ENCODE results near the gene STRIT1. TPM values are rescaled to one million over a fixed set of nuclear protein-coding genes. Genes with fewer than 3 reads are reported as not detected.

STRIT1 gene
- total and polyA plus RNA-seq, 4 donors, result 0.59 to 1.0 (median 0.59) TPM; not detected in 1

DNA sequence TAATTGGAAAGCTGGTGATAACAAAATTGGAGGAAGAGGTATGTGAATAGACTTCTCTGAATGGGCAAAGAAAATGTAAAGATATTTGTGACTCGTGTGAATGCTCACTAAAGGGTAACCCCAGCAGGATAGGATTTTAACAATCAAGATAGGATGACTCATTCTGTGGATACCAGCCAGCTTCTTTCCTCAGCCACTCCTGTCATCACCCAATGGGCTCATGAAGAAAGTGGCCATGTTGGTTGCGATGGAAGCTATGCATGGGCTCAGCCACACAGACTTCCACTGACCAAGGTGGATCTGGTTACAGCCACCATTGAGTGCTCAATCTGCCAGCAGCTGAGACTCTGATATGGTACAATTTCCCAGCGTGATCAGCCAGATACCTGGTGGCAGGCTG, 40.9 kb downstream of the STRIT1 start:
- no peak for DNase-seq (ENCODE audit: low read depth in 4 of 6, low spot score in 6 of 6)
- Histone ChIP-seq H3K9me3 (ENCODE audit: control insufficient read depth, insufficient read depth, low read length) (no peaks in the 10 kb centered on the region), H3K4me1 (ENCODE audit: control insufficient read depth, insufficient read depth, low read length) (no peaks in the 10 kb centered on the region), H3K27ac (ENCODE audit: low read depth, low read length) (no peak overlapping the region), H3K27me3 (ENCODE audit: control insufficient read depth, insufficient read depth, low read length) (no peaks in the 10 kb centered on the region), H3K4me3 (ENCODE audit: low read depth, low read length) (no peak overlapping the region), H3K36me3 (ENCODE audit: control insufficient read depth, insufficient read depth, low read length) (no peaks in the 10 kb centered on the region)
- 88% methylated on average over 2 of the region's 3 CpGs for WGBS (ENCODE audit: insufficient coverage)

DNA sequence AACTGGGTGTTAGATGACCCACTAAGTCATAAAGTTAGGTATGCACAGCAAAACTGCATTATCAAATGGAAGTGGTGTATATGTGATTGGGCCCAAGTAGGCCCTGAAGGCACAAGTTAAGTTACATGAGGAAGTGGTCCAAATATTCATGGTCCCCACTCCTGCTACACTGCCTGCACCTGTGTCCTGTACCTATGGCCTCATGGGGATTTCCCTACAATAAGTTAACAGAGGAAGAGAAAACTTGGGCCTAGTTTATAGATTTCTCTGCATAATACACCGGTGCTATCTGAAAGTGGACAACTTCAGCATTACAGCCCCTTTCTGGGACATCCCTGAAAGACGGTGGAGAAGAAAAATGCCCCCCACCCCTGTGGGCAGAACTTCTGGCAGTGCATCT, 41.5 kb downstream of the STRIT1 start:
- Histone ChIP-seq H3K9me3 (ENCODE audit: control insufficient read depth, insufficient read depth, low read length) (no peaks in the 10 kb centered on the region), H3K36me3 (ENCODE audit: control insufficient read depth, insufficient read depth, low read length) (no peaks in the 10 kb centered on the region), H3K27me3 (ENCODE audit: control insufficient read depth, insufficient read depth, low read length) (no peaks in the 10 kb centered on the region), H3K4me1 (ENCODE audit: control insufficient read depth, insufficient read depth, low read length) (no peaks in the 10 kb centered on the region), H3K4me3 (ENCODE audit: low read depth, low read length) (no peak overlapping the region), H3K27ac (ENCODE audit: low read depth, low read length) (no peak overlapping the region)
- no peak for DNase-seq (ENCODE audit: low read depth in 4 of 6, low spot score in 6 of 6)
- WGBS (ENCODE audit: insufficient coverage), result no CpG with 5 or more reads among the region's 2 CpGs

DNA sequence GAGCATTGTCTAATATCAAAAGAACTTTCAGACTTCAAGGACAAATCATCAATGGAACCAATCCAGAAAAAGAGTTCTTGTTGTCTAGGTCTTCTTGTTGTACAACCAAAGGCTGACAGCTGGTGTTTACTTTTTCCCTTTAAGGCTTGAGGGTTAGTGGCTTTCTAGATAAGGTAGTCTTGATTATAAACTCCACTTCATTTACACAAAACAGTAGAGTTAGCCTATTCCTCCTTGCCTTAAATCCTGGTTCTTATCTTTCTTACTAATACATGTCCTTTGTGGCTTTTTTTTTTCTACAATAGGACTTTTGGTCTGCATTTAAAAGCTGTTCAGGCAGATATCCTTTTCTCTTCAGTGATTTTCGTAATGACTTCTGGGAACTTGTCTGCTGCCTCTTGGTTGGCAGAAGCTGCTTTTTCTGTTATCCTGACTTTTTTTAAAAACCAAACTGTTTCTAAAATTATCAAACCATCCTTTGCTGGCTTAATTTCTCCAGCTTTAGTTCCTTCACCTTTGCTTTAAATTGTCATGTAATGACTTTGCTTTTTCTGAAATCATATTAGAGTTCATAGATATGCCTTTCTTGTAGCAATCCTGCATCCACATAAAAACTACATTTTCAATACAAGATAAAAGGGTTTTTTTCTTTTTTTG, 44.8 kb downstream of the STRIT1 start:
- Histone ChIP-seq H3K36me3 (ENCODE audit: control insufficient read depth, insufficient read depth, low read length) (no peaks in the 10 kb centered on the region), H3K27ac (ENCODE audit: low read depth, low read length) (no peak overlapping the region), H3K4me1 (ENCODE audit: control insufficient read depth, insufficient read depth, low read length) (no peaks in the 10 kb centered on the region), H3K9me3 (ENCODE audit: control insufficient read depth, insufficient read depth, low read length) (no peaks in the 10 kb centered on the region), H3K27me3 (ENCODE audit: control insufficient read depth, insufficient read depth, low read length) (no peaks in the 10 kb centered on the region), H3K4me3 (ENCODE audit: low read depth, low read length) (no peak overlapping the region)
- WGBS (ENCODE audit: insufficient coverage), result no CpG with 5 or more reads among the region's 1 CpG
- DNase-seq (ENCODE audit: low read depth in 4 of 6, low spot score in 6 of 6), result no peak

GRCh38 chr3:155244699-155245098, 48.8 kb downstream of the STRIT1 start:
- H3K27ac ChIP-seq (ENCODE audit: low read depth, low read length), result no peak overlapping the region
- no peaks in the 10 kb centered on the region for H3K36me3 ChIP-seq (ENCODE audit: control insufficient read depth, insufficient read depth, low read length)
- WGBS (ENCODE audit: insufficient coverage), result 100% methylated on average over 2 of the region's 3 CpGs
- H3K9me3 ChIP-seq (ENCODE audit: control insufficient read depth, insufficient read depth, low read length), result no peaks in the 10 kb centered on the region
- H3K4me3 ChIP-seq (ENCODE audit: low read depth, low read length), result no peak overlapping the region
- H3K27me3 ChIP-seq (ENCODE audit: control insufficient read depth, insufficient read depth, low read length), result no peaks in the 10 kb centered on the region
- peak in 1 of 6 donors; percentile 35 for DNase-seq (ENCODE audit: low read depth in 4 of 6, low spot score in 6 of 6)
- H3K4me1 ChIP-seq (ENCODE audit: control insufficient read depth, insufficient read depth, low read length), result no peaks in the 10 kb centered on the region

- Histone ChIP-seq H3K27me3 (ENCODE audit: control insufficient read depth, insufficient read depth, low read length) (no peaks in the 10 kb centered on the region), H3K27ac (ENCODE audit: low read depth, low read length) (no peak overlapping the region), H3K4me3 (ENCODE audit: low read depth, low read length) (no peak overlapping the region), H3K9me3 (ENCODE audit: control insufficient read depth, insufficient read depth, low read length) (no peaks in the 10 kb centered on the region), H3K4me1 (ENCODE audit: control insufficient read depth, insufficient read depth, low read length) (no peaks in the 10 kb centered on the region), H3K36me3 (ENCODE audit: control insufficient read depth, insufficient read depth, low read length) (no peaks in the 10 kb centered on the region)
- no CpG with 5 or more reads among the region's 1 CpG for WGBS (ENCODE audit: insufficient coverage)
- peak in 2 of 6 donors; percentile 9 to 58 for DNase-seq (ENCODE audit: low read depth in 4 of 6, low spot score in 6 of 6)
Measured at GRCh38 chr3:155244216-155244615, 49.3 kb downstream of the STRIT1 start.

- H3K36me3 ChIP-seq (ENCODE audit: control insufficient read depth, insufficient read depth, low read length), result no peaks in the 10 kb centered on the region
- H3K4me1 ChIP-seq (ENCODE audit: control insufficient read depth, insufficient read depth, low read length), result no peaks in the 10 kb centered on the region
- H3K27me3 ChIP-seq (ENCODE audit: control insufficient read depth, insufficient read depth, low read length), result no peaks in the 10 kb centered on the region
- no peak overlapping the region for H3K27ac ChIP-seq (ENCODE audit: low read depth, low read length)
- H3K4me3 ChIP-seq (ENCODE audit: low read depth, low read length), result no peak overlapping the region
- WGBS (ENCODE audit: insufficient coverage), result 60% methylated on average over 1 of the region's 2 CpGs
- H3K9me3 ChIP-seq (ENCODE audit: control insufficient read depth, insufficient read depth, low read length), result no peaks in the 10 kb centered on the region
- no peak for DNase-seq (ENCODE audit: low read depth in 4 of 6, low spot score in 6 of 6)
Measured at GRCh38 chr3:155243512-155243921, 50.0 kb downstream of the STRIT1 start.

DNA sequence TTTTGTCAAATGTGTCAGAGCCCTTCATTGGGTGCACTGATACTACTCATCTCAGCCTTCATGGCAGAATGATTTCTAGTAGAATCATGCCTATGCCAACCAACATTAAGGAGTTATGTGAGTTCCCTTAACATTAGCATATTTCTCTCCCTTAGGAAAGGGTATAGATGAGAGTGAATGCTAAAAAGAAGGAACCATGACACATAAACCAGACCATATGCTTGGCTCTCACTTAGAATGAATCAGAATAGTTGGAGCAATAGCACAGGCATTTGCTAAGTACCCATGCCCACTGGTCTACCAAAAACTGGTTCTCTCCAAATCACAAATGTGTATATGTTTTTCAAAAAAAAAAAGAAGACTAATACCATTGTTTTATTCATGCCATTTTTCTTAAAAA, 51.1 kb downstream of the STRIT1 start:
- peak in 1 of 6 donors; percentile 14 for DNase-seq (ENCODE audit: low read depth in 4 of 6, low spot score in 6 of 6)
- H3K9me3 ChIP-seq (ENCODE audit: control insufficient read depth, insufficient read depth, low read length), result no peaks in the 10 kb centered on the region
- no peak overlapping the region for H3K4me3 ChIP-seq (ENCODE audit: low read depth, low read length)
- H3K4me1 ChIP-seq (ENCODE audit: control insufficient read depth, insufficient read depth, low read length), result no peaks in the 10 kb centered on the region
- no peak overlapping the region for H3K27ac ChIP-seq (ENCODE audit: low read depth, low read length)
- H3K36me3 ChIP-seq (ENCODE audit: control insufficient read depth, insufficient read depth, low read length), result no peaks in the 10 kb centered on the region
- H3K27me3 ChIP-seq (ENCODE audit: control insufficient read depth, insufficient read depth, low read length), result no peaks in the 10 kb centered on the region

DNA sequence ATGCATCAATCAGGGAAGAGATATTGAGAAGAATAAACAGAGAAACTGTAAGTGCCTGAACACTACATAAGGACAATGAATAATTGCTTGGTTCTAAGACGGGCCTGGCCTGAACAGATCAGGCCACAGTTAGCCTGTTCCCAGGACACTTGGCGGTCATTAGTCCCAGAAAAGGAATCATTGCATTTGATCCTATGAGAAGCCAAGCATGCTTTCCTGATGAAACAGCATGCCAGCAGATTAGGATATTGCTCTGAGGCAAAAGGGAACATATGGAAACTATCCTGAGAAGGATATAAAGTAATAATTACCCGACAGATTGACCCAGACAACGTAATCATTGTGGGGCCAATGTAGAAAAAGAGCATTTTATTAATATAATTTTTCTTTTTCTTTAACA, 51.9 kb downstream of the STRIT1 start:
- Histone ChIP-seq H3K4me1 (ENCODE audit: control insufficient read depth, insufficient read depth, low read length) (no peaks in the 10 kb centered on the region), H3K36me3 (ENCODE audit: control insufficient read depth, insufficient read depth, low read length) (no peaks in the 10 kb centered on the region), H3K27ac (ENCODE audit: low read depth, low read length) (no peak overlapping the region), H3K27me3 (ENCODE audit: control insufficient read depth, insufficient read depth, low read length) (no peaks in the 10 kb centered on the region), H3K9me3 (ENCODE audit: control insufficient read depth, insufficient read depth, low read length) (no peaks in the 10 kb centered on the region), H3K4me3 (ENCODE audit: low read depth, low read length) (no peak overlapping the region)
- no peak for DNase-seq (ENCODE audit: low read depth in 4 of 6, low spot score in 6 of 6)
- 59% methylated on average over 2 of the region's 4 CpGs for WGBS (ENCODE audit: insufficient coverage)

Other genes starting within 250 kb of the STRIT1 start
- 10 to 100 TPM in 1 of 2 donors, 1 to 10 TPM in 1; 7.5 to 34.5 TPM for gene MME, start 213.4 kb downstream of the STRIT1 start, total RNA-seq
- gene MME, start 213.4 kb downstream of the STRIT1 start, polyA plus RNA-seq (ENCODE audit: insufficient read length in 2 of 2), result 1 to 10 TPM; 5.8 to 6.9 TPM